H9 (cell line): ENCODE results near the gene A1CF. TPM values are rescaled to one million over a fixed set of nuclear protein-coding genes. Genes with fewer than 3 reads are reported as not detected.

Experiments
- DNase-seq: peaks from one replicate; pipeline ENCODE4 v3.0.0-alpha.2; 2017
- H2AFZ ChIP-seq: one replicate; pipeline ENCODE4 v1.6.1; 2013; ENCODE audit warnings: mild to moderate bottlenecking, low read length, control low read depth, moderate library complexity
- H2AK5ac ChIP-seq: 2 replicates; pipeline ENCODE4 v1.6.1; 2013; ENCODE audit warnings: low read length, control low read depth, mixed read lengths; ENCODE audit not compliant: insufficient read length
- H2BK120ac ChIP-seq: one replicate; pipeline ENCODE4 v1.6.1; 2013; ENCODE audit warnings: low read depth, mild to moderate bottlenecking, low read length, control low read depth, inconsistent platforms; ENCODE audit not compliant: poor library complexity, severe bottlenecking
- H2BK12ac ChIP-seq: 2 replicates; pipeline ENCODE4 v1.6.1; 2013; ENCODE audit warnings: low read length, control low read depth, mixed read lengths, low read depth; ENCODE audit not compliant: insufficient read length
- H2BK15ac ChIP-seq: 2 replicates; pipeline ENCODE4 v1.6.1; 2013; ENCODE audit warnings: low read depth, low read length, control low read depth
- H2BK20ac ChIP-seq: one replicate; pipeline ENCODE4 v1.6.1; 2013; ENCODE audit warnings: low read depth, mild to moderate bottlenecking, low read length, control low read depth, inconsistent platforms; ENCODE audit not compliant: poor library complexity, severe bottlenecking
- H2BK5ac ChIP-seq: 2 replicates; pipeline ENCODE4 v1.6.1; 2013; ENCODE audit warnings: low read length, control low read depth, mixed read lengths; ENCODE audit not compliant: insufficient read length
- H3K14ac ChIP-seq: 2 replicates; pipeline ENCODE4 v1.6.1; 2013; ENCODE audit warnings: low read length, control low read depth; ENCODE audit not compliant: insufficient read depth
- H3K18ac ChIP-seq: 2 replicates; pipeline ENCODE4 v1.6.1; 2013; ENCODE audit warnings: low read depth, mild to moderate bottlenecking, mixed read lengths, low read length, control low read depth; ENCODE audit not compliant: insufficient read length
- H3K23ac ChIP-seq: 2 replicates; pipeline ENCODE4 v1.6.1; 2013; ENCODE audit warnings: low read length, control low read depth, mixed read lengths, low read depth; ENCODE audit not compliant: insufficient read length
- H3K23me2 ChIP-seq: 2 replicates; pipeline ENCODE4 v1.6.1; 2013; ENCODE audit warnings: low read depth, mild to moderate bottlenecking, mixed read lengths, low read length, control low read depth; ENCODE audit not compliant: insufficient read length, poor library complexity, severe bottlenecking
- H3K27ac ChIP-seq: 2 replicates; pipeline ENCODE4 v1.5.1; 2013; ENCODE audit warnings: low read length, control low read depth, mixed read lengths, low read depth; ENCODE audit not compliant: insufficient read length
- H3K27me3 ChIP-seq: 2 replicates; pipeline ENCODE4 v1.6.1; 2013; ENCODE audit warnings: low read length, control low read depth, inconsistent platforms; ENCODE audit not compliant: insufficient read depth
- H3K4ac ChIP-seq: 2 replicates; pipeline ENCODE4 v1.6.1; 2013; ENCODE audit warnings: low read depth, mild to moderate bottlenecking, control low read depth, inconsistent platforms, low read length, moderate library complexity
- H3K4me1 ChIP-seq: 2 replicates; pipeline ENCODE4 v1.6.1; 2013; ENCODE audit warnings: low read length, control low read depth, inconsistent platforms; ENCODE audit not compliant: insufficient read depth
- H3K4me2 ChIP-seq: 2 replicates; pipeline ENCODE4 v1.6.1; 2013; ENCODE audit warnings: low read length, control low read depth, mixed read lengths; ENCODE audit not compliant: insufficient read length, insufficient read depth
- H3K56ac ChIP-seq: 2 replicates; pipeline ENCODE4 v1.6.1; 2013; ENCODE audit warnings: low read depth, mild to moderate bottlenecking, mixed read lengths, low read length, control low read depth; ENCODE audit not compliant: insufficient read length
- H3K79me1 ChIP-seq: 2 replicates; pipeline ENCODE4 v1.6.1; 2013; ENCODE audit warnings: low read depth, mild to moderate bottlenecking, moderate library complexity, low read length, control low read depth, inconsistent platforms; ENCODE audit not compliant: insufficient read depth, poor library complexity, severe bottlenecking
- H3K79me2 ChIP-seq: 2 replicates; pipeline ENCODE4 v1.6.1; 2013; ENCODE audit warnings: low read length, control low read depth, inconsistent platforms; ENCODE audit not compliant: insufficient read depth
- H3K9ac ChIP-seq: 2 replicates; pipeline ENCODE4 v1.6.1; 2013; ENCODE audit warnings: low read length, control low read depth, mixed read lengths; ENCODE audit not compliant: insufficient read length; ENCODE audit errors: extremely low read depth
- H3K9me3 ChIP-seq: one replicate; pipeline ENCODE4 v1.6.1; 2013; ENCODE audit warnings: low read depth, low read length, inconsistent platforms; ENCODE audit not compliant: control insufficient read depth
- H3T11ph ChIP-seq: one replicate; pipeline ENCODE4 v1.6.1; 2013; ENCODE audit warnings: mild to moderate bottlenecking, low read length, control low read depth, inconsistent platforms
- H4K20me1 ChIP-seq: one replicate; pipeline ENCODE4 v1.6.1; 2013; ENCODE audit not compliant: control insufficient read depth, insufficient read length, insufficient read depth
- H4K5ac ChIP-seq: 2 replicates; pipeline ENCODE4 v1.6.1; 2013; ENCODE audit warnings: low read depth, mild to moderate bottlenecking, mixed read lengths, low read length, control low read depth; ENCODE audit not compliant: insufficient read length
- H4K8ac ChIP-seq: replicated peaks from 2 replicates; pipeline ENCODE4 v1.6.1; 2013; ENCODE audit warnings: low read length, control low read depth, mixed read lengths, low read depth; ENCODE audit not compliant: insufficient read length
- H4K91ac ChIP-seq: 2 replicates; pipeline ENCODE4 v1.6.1; 2013; ENCODE audit warnings: low read depth, mild to moderate bottlenecking, moderate library complexity, mixed read lengths, low read length, control low read depth; ENCODE audit not compliant: insufficient read length
- H3K27ac Mint-ChIP-seq, 3 experiments: 2 replicates in 2 of 3; 3 replicates in 1 of 3; pipeline ENCODE4 v1.8.0; 2020 to 2021; ENCODE audit warnings: mixed read lengths in 3 of 3, mild to moderate bottlenecking in 1 of 3, moderate library complexity in 1 of 3
- H3K27me3 Mint-ChIP-seq: 2 replicates; pipeline ENCODE4 v1.8.0; 2021; ENCODE audit warnings: low read depth, mild to moderate bottlenecking, moderate library complexity, mixed read lengths
- H3K36me3 Mint-ChIP-seq, 3 experiments: 2 replicates in 2 of 3; 3 replicates in 1 of 3; pipeline ENCODE4 v1.8.0; 2020 to 2021; ENCODE audit warnings: low read depth in 3 of 3, mixed read lengths in 3 of 3; ENCODE audit not compliant: insufficient read depth in 1 of 3
- H3K4me1 Mint-ChIP-seq, 2 experiments: 2 replicates each; pipeline ENCODE4 v1.8.0; 2020; ENCODE audit warnings: mixed read lengths in 2 of 2
- H3K4me3 Mint-ChIP-seq, 2 experiments: 2 replicates in 1 of 2; 3 replicates in 1 of 2; pipeline ENCODE4 v1.8.0; 2020 to 2021; ENCODE audit warnings: mild to moderate bottlenecking in 2 of 2, mixed read lengths in 2 of 2, moderate library complexity in 1 of 2
- H3K9me3 Mint-ChIP-seq, 2 experiments: 2 replicates in 1 of 2; 3 replicates in 1 of 2; pipeline ENCODE4 v1.8.0; 2020; ENCODE audit warnings: mild to moderate bottlenecking in 2 of 2, mixed read lengths in 2 of 2, moderate library complexity in 1 of 2
- CTCF ChIP-seq: fragments of 200-600 bp; sonication (generic); conservative IDR thresholded peaks from 3 replicates; pipeline ENCODE4 v1.8.0; 2021; ENCODE audit warnings: antibody characterized with exemption, mild to moderate bottlenecking
- total RNA-seq: library from RNA; stranded (reverse); gene quantifications from 2 replicates; pipeline ENCODE4 v1.2.1, GENCODE V29; 2021

The A1CF gene
- total RNA-seq, 1 experiment from 2014 or later = not detected

- no peak overlapping the region for H3K14ac ChIP-seq
- H2AK5ac ChIP-seq = no peak overlapping the region
- H3K36me3 Mint-ChIP-seq = no peaks in the 10 kb centered on the region
- no peak overlapping the region for H3K18ac ChIP-seq
- no peak for DNase-seq
- H3K56ac ChIP-seq = no peak overlapping the region
- no peak overlapping the region for H3K9ac ChIP-seq
- H4K20me1 ChIP-seq = no peaks in the 10 kb centered on the region
- H2BK120ac ChIP-seq = no peak overlapping the region
- peaks cover 2 to 5% of the 10 kb centered on the region in 2 experiments; a peak in 3 of 4 replicates for H3K4me1 Mint-ChIP-seq
- no peaks in the 10 kb centered on the region for H3K9me3 Mint-ChIP-seq
- H3K27ac Mint-ChIP-seq = no peak overlapping the region
- H4K8ac ChIP-seq = no peak overlapping the region
- H3K27ac ChIP-seq = no peak overlapping the region
- no peak overlapping the region for H3K23ac ChIP-seq
- H3K4me2 ChIP-seq = no peak overlapping the region
- H3K4ac ChIP-seq = no peak overlapping the region
- no peak overlapping the region for H2BK20ac ChIP-seq
- H3K9me3 ChIP-seq = no peaks in the 10 kb centered on the region
- H3K23me2 ChIP-seq = no peaks in the 10 kb centered on the region
- peaks cover 4% of the 10 kb centered on the region; the same call in 1 of the 2 replicates for H3K27me3 Mint-ChIP-seq
- no peak overlapping the region for H3K4me3 Mint-ChIP-seq
- H3K79me2 ChIP-seq = no peaks in the 10 kb centered on the region
- no peak overlapping the region for H4K91ac ChIP-seq
- H2BK5ac ChIP-seq = no peak overlapping the region
- H3K79me1 ChIP-seq = no peaks in the 10 kb centered on the region
- H3K4me1 ChIP-seq = no peaks in the 10 kb centered on the region
- no peak overlapping the region for H2BK12ac ChIP-seq
- no peaks in the 10 kb centered on the region for H3K27me3 ChIP-seq
- TF ChIP-seq CTCF = no peak
- H4K5ac ChIP-seq = no peak overlapping the region
- H2AFZ ChIP-seq = no peak overlapping the region
- H3T11ph ChIP-seq = no peak overlapping the region
- no peak overlapping the region for H2BK15ac ChIP-seq
These were observed 8.9 kb upstream of the A1CF start for GRCh38 chr10:50894312-50894711.
